NCI-H526 treated with DMSO at 0.1 percent for 48 hours (cell line): ENCODE results near the gene FCRL2.
"Not testable (repeated sequence)": the region's sequence is repeated elsewhere in the genome, so short reads cannot be mapped to it uniquely, and the experiment has no call there.

ENCODE experiments used
- DNase-seq: peaks from one replicate; lab custom pipeline; 2025; lab: John Stamatoyannopoulos, UW

FCRL2 gene

DNA sequence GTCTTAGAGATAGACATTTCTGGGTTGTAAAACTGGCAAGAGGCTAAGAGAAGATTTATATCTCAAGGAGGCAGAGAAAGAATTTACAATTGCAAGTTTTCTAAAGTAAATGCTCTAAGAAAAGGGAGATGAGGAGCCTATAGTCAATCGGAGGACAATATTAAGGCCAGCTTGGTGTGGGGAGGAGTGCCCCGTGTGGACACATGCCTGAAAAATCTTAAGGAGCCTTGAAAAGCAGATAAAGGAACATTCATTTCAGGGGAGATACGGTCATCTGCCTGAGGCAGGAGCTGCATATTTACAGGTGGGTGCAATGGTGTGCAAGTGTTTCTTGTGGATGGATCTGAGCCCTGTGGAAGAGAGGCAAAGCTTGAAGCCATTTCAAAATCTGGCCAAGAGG is 25.6 kb downstream of the FCRL2 start:
- no peak for DNase-seq

- no peak for DNase-seq
Measured at GRCh38 chr1:157748262-157748817, 28.6 kb downstream of the FCRL2 start.

DNA sequence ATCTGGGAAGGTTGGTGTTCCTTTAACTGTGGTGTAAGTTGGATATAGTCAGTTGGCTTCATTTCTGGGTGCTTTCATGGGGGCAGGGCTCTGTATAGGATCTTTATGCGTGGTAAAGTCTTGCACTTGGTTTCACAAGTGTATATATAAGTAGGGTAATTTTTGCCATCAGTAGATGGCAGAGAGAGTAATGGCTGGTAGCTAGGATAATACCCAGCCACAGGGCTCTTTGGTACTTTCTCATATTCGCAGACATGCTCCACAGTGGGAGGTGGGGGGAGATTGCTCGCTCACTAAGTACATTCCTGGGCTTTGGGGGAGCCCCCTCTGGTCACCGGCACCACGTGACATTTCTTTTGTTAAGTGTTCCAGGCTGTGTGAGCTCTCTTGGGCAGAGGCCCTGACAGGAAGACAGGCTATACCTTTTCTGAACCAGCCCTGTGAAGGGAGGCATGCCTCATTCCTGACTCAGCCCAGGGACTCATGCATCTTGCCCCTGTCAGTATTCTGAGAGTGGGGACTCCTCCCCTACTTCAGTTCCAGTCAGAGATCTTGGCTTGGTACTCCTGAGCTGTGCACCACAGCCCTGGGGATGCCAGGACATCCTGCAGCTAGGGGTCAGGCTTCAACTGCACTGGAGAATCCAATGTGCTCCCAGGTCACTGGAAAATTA is 37.6 kb downstream of the FCRL2 start:
- no peak for DNase-seq

DNA sequence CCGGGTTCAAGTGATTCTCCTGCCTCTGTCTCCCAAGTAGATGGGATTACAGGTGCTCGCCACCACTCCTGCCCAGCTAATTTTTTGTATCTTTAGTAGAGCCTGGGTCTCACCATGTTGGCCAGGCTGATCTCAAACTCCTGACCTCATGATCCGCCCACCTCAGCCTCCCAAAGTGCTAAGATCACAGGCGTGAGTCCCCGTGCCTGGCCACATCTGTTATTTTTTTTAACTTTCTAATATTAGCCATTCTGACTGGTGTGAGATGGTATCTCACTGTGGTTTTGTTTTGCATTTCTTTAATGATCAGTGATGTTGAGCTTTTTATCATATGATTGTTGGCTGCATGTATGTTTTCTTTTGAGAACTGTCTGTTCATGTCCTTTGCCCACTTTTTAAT is 40.9 kb downstream of the FCRL2 start:
- DNase-seq, result not testable (repeated sequence)

DNA sequence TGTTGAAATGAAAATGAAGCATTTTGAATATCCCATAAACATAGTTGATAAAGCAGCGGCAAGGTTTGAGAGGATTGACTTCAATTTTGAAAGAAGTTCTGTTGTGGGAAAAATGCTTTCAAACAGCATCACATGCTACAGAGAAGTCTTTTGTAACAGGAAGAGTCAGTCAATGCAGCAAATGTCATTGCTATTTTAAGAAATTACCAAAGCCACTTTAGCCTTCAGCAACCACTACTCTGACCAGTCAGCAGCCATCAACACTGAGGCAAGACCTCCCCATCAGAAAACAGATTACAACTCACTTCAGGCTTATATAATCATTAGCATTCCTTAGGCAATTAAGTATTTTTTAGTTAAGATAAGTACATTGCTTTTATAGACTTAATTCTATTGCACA is 42.6 kb downstream of the FCRL2 start:
- no peak for DNase-seq

GRCh38 chr1:157732755-157733154 is 44.2 kb downstream of the FCRL2 start:
- DNase-seq, result no peak

GRCh38 chr1:157725221-157725577 is 51.7 kb downstream of the FCRL2 start:
- DNase-seq, result no peak

- no peak for DNase-seq
Measured at GRCh38 chr1:157724537-157725220, 52.3 kb downstream of the FCRL2 start.

GRCh38 chr1:157723157-157723556 is 53.8 kb downstream of the FCRL2 start:
- no peak for DNase-seq

DNA sequence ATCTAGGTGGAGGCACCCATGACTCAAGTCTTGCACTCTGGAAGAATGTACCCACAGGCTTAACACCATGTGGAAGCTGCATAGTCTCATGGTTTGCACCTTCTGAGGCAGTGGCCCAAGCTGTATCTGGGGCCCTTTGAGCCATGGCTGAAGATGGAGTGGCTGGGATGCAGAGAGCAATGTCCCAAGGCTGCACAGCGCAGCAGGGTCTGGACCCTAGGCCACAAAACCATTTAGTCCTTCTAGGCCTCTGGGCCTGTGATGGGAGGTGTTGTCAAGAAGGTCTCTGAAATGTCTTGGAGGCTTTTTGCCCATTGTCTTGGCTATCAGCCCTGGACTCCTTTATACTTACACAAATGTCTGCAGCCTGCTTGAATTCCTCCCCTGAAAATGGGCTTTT is 54.9 kb downstream of the FCRL2 start:
- DNase-seq, result no peak

- no peak for DNase-seq
Measured at GRCh38 chr1:157715736-157716135, 61.2 kb downstream of the FCRL2 start.

GRCh38 chr1:157711802-157712201 is 65.1 kb downstream of the FCRL2 start:
- no peak for DNase-seq

GRCh38 chr1:157704878-157705277 is 72.1 kb downstream of the FCRL2 start:
- no peak for DNase-seq

GRCh38 chr1:157703981-157704380 is 73.0 kb downstream of the FCRL2 start:
- DNase-seq, result no peak

GRCh38 chr1:157702308-157702825 is 74.6 kb downstream of the FCRL2 start:
- no peak for DNase-seq

GRCh38 chr1:157700732-157701131 is 76.2 kb downstream of the FCRL2 start, which contains the start of gene FCRL3:
FCRL3 (minus strand) TSS chr1:157700769; CDS start chr1:157700489, 280 bp downstream.
- no peak for DNase-seq

- no peak for DNase-seq
Measured at GRCh38 chr1:157700305-157700704, 76.6 kb downstream of the FCRL2 start.

DNA sequence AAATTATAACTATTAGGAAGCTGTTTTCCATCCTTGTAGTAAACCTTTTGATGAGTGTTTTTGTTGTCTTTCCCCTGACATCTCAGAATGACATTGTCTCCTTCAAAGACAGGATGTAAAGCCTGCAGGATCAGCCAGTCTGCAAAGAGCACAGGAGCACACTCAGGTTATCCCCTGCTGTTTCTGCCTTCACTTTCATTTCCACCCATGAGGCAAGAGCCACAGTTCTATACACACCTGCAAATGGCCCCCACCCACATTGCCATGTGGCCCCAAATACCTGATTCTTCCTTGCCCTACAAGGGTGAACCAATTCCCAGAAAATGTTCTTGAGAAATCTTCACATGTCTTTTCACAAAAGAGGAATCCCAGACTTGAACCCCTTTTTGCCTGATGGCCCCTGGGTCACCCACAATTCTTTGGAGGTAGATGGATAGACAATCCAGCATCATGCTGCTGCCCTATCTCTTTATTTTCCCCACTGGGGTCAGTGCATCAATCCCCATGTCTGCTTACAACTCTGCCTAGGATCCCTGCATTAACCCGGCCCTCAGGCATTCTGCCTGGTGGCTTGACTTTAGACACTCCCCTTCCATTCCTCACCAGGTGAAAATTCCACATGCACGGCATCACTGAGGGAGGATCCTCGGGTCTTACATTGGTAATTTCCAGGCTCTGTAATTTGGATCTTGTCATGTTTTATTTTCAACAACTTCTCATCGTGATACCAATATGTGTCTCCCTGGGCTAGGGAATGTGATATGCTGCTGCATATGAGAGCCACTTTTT is 79.0 kb downstream of the FCRL2 start:
- no peak for DNase-seq

GRCh38 chr1:157696966-157697628 is 79.8 kb downstream of the FCRL2 start:
- DNase-seq, result no peak
